Activated gamma-delta T cell treated with Interleukin-2 at 50 U/mL for 16 hours (primary cell): Measurements from ENCODE around the gene TUBB4A.
A peak's percentile ranks its signal among the peaks of the same experiment; 100 is the strongest.

Experiments used
- DNase-seq: peaks from one replicate; pipeline ENCODE4 v3.0.0-alpha.2; 2020

The TUBB4A gene

DNA sequence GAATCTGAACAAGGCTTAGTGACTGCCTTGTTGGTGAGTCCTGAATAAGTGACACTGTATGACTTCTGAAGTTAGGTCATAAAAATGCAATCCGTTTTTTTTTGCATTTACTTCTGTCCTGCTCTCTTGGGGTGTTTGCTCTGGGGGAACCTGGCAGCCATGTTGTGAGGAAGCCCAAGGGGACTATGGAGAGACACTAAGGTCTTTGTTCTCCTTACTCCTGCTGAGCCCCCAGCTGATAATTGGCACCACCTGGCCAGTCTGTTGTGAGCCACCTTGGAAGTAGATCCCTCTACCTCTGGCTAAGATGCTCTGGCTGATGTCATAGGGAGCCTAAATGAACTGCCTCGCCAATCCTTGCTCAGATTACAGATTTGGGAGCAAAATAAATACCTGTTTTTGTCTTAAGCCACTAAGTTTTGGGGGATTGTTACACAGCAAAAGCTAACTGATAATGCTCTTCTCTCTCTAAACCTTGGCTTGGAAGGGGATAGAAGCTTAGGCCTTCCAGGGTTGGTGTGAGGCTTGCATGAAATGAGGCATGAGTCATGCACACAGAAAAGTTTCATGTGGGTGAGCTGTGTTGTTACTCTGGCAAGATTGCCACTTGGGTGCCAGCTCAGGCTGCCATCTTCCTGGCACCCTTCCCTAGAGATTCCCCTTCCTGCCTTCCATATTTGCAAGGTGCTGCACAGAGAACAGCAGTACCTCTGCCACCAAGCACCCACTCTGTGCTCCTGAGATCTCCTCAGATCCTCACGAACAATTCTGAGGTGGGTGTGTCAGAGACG is 10.1 kb downstream of the TUBB4A start:
- no peak for DNase-seq

- DNase-seq = no peak
These were observed 12.0 kb downstream of the TUBB4A start for GRCh38 chr19:6490134-6490533.

DNA sequence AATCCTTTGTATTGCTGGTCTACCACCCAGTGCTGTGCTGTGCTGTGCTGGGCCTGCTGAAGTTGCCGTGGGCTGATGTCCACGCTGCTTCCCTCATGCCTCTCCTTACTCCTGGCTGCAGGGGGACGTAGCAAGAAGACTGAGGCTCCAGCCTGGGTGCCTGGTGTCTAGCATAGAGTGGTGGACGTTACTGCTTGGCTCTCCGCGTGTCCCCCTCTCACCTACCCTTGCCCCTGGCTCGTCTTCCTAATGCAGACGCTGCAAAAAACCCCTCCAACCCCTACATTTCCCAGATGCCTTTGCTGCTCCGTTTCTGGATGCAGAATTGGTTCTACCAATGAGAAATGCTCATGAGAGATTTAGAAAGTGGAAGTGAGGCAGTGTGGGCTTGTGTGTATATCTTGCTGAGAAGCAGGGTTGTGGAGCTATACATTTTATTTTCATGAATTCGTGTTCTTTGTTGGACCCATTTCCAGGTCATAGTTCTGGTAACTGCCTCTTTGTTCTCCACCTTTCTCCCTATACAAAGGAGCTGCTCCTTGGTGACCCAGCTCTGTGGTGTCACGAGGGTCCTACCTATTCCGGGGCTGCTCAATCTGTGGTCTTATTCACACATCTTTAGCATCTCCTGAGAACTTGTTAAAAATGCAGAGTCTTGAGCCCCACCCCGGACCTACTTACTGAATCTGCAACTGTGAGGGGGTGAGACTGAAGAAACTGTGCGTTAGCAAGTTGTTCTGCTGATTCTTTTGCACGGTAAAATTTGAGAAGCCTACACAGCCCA is 12.6 kb downstream of the TUBB4A start:
- no peak for DNase-seq

GRCh38 chr19:6484831-6485230 is 17.3 kb downstream of the TUBB4A start:
- DNase-seq = no peak

- no peak for DNase-seq
These were observed 17.9 kb downstream of the TUBB4A start for GRCh38 chr19:6484230-6484629.

DNA sequence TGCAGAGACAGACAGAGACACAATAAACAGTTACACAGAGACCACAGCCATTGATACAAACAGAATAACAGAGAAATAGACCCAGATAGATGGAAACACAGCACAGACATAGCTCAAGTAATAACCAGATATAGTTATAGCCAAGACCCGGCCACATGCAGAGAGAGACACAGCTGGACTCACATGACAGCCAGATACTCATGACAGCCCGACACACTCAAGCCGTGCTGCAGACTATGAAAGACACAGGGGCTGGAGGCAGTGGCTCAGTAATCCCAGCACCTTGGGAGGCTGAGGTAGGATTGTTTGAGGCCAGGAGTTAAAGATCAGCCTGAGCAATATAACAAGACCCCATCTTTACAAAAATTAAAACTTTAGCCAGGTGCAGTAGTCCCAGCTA is 18.9 kb downstream of the TUBB4A start:
- no peak for DNase-seq

DNA sequence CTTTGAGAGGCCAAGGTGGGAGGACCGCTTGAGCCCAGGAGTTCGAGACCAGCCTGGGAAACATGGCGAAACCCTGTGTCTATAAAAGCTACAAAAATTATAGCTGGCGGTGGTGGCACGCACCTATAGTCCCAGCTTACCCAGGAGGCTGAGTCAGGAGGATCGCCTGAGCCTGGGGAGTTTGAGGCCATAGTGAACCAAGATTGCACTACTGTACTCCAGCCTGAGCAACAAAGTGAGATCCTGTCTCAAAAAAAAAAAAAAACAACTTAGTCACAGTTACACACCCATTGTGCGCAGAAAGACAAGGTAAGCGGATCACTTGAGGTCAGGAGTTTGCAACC is 19.8 kb downstream of the TUBB4A start:
- no peak for DNase-seq

- peak; percentile 70 for DNase-seq
These were observed 20.4 kb downstream of the TUBB4A start, which contains the start of gene DENND1C for GRCh38 chr19:6481541-6482342. Gene DENND1C, minus strand, starts transcription at chr19:6481787. Its CDS starts 92 bp downstream, at chr19:6481695.

- DNase-seq = no peak
These were observed 21.2 kb downstream of the TUBB4A start for GRCh38 chr19:6480848-6481415.

DNA sequence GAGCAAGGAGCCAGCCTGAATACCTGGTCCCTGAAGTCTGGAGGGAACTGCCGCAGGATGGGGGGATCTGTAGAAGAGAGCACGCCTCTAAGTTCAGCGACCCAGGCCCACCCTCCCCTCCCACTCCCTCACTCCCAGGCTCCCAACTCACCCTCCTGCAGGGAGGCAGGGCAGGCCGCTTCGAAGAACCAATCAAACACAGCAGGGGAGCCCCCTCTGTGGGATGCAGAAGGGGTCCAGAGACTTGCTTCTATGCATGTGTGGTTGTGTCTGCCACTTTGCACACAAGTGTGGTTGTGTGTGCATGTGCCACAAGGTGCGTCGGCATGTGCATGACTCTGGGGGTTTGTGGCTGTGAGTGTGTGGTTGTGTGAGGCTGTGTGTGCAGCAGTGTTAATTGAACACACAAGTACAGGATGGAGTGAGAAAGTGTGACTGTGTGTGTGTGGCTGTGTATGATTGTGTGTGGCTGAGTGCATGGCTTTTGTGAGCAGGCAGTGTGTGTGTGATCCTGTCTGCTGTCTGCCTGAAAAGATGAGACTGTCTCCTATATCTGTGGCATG is 22.2 kb downstream of the TUBB4A start:
- DNase-seq = no peak

DNA sequence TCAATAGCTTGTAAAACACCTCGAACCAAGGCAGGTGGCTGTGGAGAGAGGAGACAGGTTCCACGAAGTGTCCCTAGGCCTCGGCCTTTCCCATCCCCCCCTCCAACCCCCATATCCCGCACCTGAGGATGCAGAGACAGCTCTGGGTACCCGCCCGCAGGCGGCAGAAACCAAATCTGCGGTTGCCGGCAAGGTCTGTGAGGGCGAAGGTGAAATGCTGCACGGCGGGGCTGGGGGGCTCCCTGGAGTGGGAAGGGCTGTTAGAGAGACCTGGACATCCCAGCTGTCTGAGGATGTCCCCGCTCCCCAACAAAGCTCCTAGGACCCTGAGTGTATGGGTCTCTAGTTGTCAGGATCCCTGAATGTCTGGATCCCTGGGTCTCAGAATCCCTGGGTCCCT is 23.3 kb downstream of the TUBB4A start:
- no peak for DNase-seq

- DNase-seq = no peak
These were observed 25.1 kb downstream of the TUBB4A start for GRCh38 chr19:6476896-6477431.

DNA sequence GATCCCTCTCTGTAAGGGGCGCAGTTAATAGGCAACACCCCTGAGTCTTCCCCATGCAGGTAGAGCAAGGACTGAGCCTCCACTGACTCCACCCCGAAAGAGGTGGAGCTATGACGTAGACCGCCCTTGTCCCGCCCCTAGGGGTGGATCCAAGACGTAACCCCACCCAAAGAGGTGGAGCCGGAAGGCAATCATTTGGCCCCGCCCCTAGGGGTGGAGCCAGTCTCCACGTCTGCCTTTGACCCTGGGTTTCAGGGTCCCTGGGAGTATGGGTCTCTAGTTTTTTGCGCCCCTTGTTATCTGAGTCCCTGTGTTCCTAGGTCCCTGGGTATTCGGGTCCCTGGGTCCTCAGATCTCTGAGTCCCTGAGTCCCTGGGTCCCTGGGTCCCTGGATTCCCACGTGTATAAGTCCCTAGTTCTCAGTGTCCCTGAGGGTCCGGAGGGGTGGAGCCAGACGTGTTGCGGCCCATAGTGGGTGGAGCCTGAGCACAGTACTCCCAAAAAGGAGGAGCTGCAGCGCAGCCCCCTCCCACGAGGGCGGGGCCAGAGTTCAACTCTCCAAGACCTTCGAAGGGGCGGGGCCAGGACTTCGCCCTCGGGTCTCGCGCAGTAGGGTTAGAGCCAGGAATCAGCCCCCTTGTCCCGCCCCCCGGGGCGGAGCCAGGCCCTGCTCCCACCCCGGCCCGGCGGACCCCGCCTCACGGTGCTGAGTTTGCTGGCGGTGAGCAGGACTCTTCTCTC is 25.8 kb downstream of the TUBB4A start:
- peak; percentile 40 for DNase-seq

DNA sequence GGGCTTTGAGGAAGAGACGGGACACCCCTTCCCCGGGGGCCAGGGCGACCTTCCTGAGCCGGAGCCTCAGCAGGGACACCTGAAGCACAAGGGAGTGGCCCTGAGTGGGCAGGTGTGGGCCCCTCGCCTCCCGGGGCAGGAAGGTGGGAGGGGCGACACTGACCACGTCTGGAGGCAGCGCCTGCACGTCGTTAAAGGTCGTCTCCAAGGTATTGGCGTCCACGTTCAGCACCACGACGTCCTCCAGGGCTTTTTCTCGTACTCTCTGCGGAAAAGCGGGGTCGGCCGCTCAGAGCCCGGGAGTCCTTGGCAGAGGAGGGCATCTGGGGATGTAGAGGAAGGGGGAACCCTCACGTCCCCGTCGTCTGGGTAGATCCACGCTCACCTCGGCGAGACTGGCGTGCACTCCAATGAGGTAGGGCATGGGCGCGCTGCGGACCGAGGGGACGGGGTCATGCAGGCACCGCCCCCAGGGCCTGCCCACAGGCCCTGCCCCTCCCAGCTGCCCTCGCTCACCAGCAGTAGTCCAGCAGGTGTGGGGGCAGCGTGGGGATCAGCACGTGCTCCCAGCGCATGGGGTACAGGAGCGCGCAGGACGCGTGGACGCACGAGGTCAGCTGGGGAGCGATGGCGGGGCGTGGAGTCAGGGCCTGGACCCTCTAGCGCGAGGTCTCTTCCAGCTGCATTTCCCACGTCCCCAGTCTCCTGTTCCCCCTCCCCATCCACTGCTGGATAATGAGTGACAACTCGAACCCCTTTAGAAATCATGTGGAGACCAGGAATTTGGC is 26.6 kb downstream of the TUBB4A start:
- no peak for DNase-seq

DNA sequence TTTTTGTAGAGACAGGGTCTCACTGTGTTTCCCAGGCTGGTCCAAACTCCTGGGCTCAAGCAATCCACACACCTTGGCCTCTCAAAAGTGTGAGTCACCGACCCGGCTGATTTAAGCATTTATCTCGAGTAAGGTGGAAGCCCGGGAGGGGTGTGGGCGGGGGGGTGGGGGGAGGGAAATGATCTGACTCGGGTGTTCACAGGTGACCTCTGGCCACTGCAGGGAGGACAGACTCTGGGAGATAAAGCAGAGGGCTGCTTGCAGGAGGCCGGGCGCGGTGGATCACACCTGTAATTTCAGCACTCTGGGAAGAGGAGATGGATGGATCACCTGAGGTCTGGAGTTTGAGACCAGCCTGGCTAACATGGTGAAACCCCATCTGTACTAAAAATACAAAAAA is 28.5 kb downstream of the TUBB4A start:
- DNase-seq = no peak

DNA sequence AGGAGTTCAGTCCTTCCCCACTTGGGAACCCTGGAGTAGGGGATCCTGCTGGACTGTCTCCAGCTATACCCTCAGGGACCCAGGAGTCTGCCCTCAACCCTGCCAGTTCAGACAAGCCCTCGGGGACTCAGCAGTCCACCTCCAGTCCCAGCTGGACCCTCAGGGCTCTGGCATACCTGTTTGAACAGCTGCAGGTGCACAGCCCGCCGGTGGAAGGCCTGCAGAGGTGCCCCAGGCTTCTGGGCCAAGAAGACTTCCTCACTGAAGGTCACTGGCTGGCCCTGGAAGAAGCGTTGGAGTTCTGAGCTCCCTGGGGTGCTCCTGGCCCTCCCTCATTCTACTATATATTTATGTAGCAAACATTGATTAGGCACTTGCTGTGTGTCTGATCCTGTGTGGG is 29.4 kb downstream of the TUBB4A start:
- no peak for DNase-seq

DNA sequence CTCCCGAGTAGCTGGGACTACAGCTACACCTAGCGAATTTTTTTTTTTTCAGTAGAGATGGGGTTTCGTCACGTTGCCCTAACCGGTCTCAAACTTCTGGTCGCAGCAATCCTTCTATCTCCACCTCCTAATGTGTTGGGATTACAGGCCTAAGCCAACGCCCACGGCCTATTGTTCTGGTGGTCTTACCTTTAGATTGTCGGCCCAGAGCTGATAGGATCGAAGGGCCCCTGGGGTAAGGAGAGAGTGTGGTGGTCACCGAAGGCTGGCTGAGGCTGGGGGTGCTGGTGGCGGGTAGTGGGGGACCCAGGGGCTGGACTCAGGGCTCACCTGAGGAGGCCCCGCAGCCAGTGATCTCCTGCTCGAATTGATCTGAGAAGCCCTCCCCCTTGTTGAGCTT is 31.0 kb downstream of the TUBB4A start:
- no peak for DNase-seq

- DNase-seq = no peak
These were observed 31.9 kb downstream of the TUBB4A start for GRCh38 chr19:6470173-6470572.

- no peak for DNase-seq
These were observed 34.7 kb downstream of the TUBB4A start for GRCh38 chr19:6467384-6467783.

- DNase-seq = no peak
These were observed 35.4 kb downstream of the TUBB4A start for GRCh38 chr19:6466526-6467248.
